ENCODE data around the gene AXIN1.

The AXIN1 gene

DNA sequence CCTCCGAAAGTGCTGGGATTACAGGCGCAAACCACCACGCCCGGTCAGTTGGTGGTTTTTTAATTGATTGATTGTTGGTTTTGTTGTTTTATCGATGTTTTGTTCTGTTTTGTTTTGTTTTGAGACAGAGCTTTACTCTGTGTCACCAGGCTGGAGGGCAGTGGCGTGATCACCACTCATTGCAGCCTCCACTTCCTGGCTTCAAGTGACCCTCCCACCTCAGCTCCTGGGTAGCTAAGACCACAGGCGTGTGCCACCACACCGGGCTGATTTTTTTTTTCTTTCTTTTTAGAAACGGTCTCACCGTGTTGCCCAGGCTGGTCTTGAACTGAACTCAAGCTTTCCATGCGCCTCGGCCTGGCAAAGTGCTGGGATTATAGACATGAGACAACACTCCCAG is 105.5 kb downstream of the AXIN1 start:
- no peak overlapping the region for H3K27ac ChIP-seq (ENCODE audit: poor library complexity, severe bottlenecking)
- TF ChIP-seq CTCF (IDR thresholded peaks at IDR 0.05; ENCODE audit: poor library complexity, severe bottlenecking), result no peak
- H3K36me3 ChIP-seq (ENCODE audit: low read depth), result peaks cover 5% of the 10 kb centered on the region; the same call in 1 of the 2 replicates
- no peak overlapping the region for H3K4me3 ChIP-seq (ENCODE audit: severe bottlenecking)
- no peaks in the 10 kb centered on the region for H3K27me3 ChIP-seq (ENCODE audit: insufficient read depth, poor library complexity, severe bottlenecking)
- no peak for DNase-seq (ENCODE audit: low spot score)
- no peaks in the 10 kb centered on the region for H3K9me3 ChIP-seq (ENCODE audit: severe bottlenecking)
- ATAC-seq (ENCODE audit: low read depth), result no peak
- H3K4me1 ChIP-seq (ENCODE audit: insufficient read depth, poor library complexity, severe bottlenecking), result no peaks in the 10 kb centered on the region

DNA sequence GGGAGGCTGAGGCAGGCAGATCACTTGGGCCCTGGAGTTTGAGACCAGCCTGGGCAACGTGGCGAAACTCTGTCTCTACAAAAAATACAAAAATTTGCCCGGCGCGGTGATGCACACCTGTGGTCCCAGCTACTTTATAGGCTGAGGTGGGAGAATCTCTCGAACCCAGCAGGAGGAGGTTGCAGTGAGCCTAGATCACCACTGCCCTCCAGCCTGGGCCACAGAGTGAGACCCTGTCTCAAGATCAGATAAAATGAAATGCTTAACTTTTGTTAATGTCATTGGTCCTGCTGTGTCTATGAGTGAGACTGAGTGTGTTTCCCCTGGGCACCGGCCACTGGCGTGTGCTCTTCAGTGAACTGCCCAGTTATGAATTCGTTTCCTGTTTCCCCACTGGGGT is 107.4 kb downstream of the AXIN1 start:
- DNase-seq (ENCODE audit: low spot score), result no peak
- no peak for ATAC-seq (ENCODE audit: low read depth)
- Histone ChIP-seq H3K4me1 (ENCODE audit: insufficient read depth, poor library complexity, severe bottlenecking) (no peaks in the 10 kb centered on the region), H3K27me3 (ENCODE audit: insufficient read depth, poor library complexity, severe bottlenecking) (no peaks in the 10 kb centered on the region), H3K36me3 (ENCODE audit: low read depth) (peaks cover under 1% of the 10 kb centered on the region; the same call in 1 of the 2 replicates), H3K27ac (ENCODE audit: poor library complexity, severe bottlenecking) (no peak overlapping the region), H3K4me3 (ENCODE audit: severe bottlenecking) (no peak overlapping the region), H3K9me3 (ENCODE audit: severe bottlenecking) (no peaks in the 10 kb centered on the region)
- TF ChIP-seq CTCF (IDR thresholded peaks at IDR 0.05; ENCODE audit: poor library complexity, severe bottlenecking), result no peak

GRCh38 chr16:243348-243747 is 109.2 kb downstream of the AXIN1 start:
- no peaks in the 10 kb centered on the region for H3K4me1 ChIP-seq (ENCODE audit: insufficient read depth, poor library complexity, severe bottlenecking)
- H3K4me3 ChIP-seq (ENCODE audit: severe bottlenecking), result no peak overlapping the region
- no peak for TF ChIP-seq CTCF (IDR thresholded peaks at IDR 0.05; ENCODE audit: poor library complexity, severe bottlenecking)
- H3K9me3 ChIP-seq (ENCODE audit: severe bottlenecking), result no peaks in the 10 kb centered on the region
- DNase-seq (ENCODE audit: low spot score) (no peak), ATAC-seq (ENCODE audit: low read depth) (no peak)
- H3K36me3 ChIP-seq (ENCODE audit: low read depth), result no peaks in the 10 kb centered on the region
- no peaks in the 10 kb centered on the region for H3K27me3 ChIP-seq (ENCODE audit: insufficient read depth, poor library complexity, severe bottlenecking)
- H3K27ac ChIP-seq (ENCODE audit: poor library complexity, severe bottlenecking), result no peak overlapping the region

DNA sequence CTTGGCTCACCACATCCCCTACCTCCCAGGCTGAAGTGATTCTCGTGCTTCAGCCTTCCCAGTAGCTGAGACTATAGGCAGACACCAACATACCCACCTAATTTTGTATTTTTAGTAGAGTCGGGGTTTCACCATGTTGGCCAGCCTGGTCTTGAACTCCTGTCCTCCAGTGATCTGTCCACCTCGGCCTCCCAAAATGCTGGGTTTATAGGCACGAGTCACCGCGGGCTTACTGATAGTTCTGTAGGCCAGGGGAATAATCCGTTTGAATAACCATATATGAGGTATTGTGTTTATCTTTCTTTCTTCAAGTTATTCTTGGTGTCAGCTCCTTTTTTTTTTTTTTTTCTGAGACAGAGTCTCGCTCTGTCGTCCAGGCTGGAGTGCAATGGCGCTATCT is 110.2 kb downstream of the AXIN1 start:
- H3K4me1 ChIP-seq (ENCODE audit: insufficient read depth, poor library complexity, severe bottlenecking), result no peaks in the 10 kb centered on the region
- no peak for ATAC-seq (ENCODE audit: low read depth)
- no peak overlapping the region for H3K4me3 ChIP-seq (ENCODE audit: severe bottlenecking)
- no peaks in the 10 kb centered on the region for H3K36me3 ChIP-seq (ENCODE audit: low read depth)
- TF ChIP-seq CTCF (IDR thresholded peaks at IDR 0.05; ENCODE audit: poor library complexity, severe bottlenecking), result no peak
- H3K9me3 ChIP-seq (ENCODE audit: severe bottlenecking), result no peaks in the 10 kb centered on the region
- H3K27ac ChIP-seq (ENCODE audit: poor library complexity, severe bottlenecking), result no peak overlapping the region
- H3K27me3 ChIP-seq (ENCODE audit: insufficient read depth, poor library complexity, severe bottlenecking), result no peaks in the 10 kb centered on the region
- DNase-seq (ENCODE audit: low spot score), result no peak

DNA sequence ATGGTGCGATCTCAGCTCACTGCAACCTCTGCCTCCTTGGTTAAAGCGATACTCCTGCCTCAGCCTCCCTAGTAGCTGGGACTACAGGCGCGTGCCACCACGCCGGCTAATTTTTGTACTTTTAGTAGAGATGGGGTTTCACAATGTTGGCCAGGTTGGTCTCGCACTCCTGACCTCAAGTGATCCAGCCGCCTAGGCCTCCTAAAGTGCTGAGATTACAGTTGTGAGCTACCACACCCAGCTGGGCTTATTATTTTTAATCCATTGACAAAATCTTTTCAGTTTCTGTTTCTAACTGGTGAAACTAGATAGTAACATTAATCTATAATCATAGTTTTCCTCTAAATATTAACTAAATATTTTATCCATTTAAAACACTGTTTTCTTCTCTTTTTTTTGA is 112.0 kb downstream of the AXIN1 start:
- H3K27ac ChIP-seq (ENCODE audit: poor library complexity, severe bottlenecking), result no peak overlapping the region
- TF ChIP-seq CTCF (IDR thresholded peaks at IDR 0.05; ENCODE audit: poor library complexity, severe bottlenecking), result no peak
- no peak overlapping the region for H3K4me3 ChIP-seq (ENCODE audit: severe bottlenecking)
- no peak for ATAC-seq (ENCODE audit: low read depth)
- H3K9me3 ChIP-seq (ENCODE audit: severe bottlenecking), result no peaks in the 10 kb centered on the region
- H3K36me3 ChIP-seq (ENCODE audit: low read depth), result no peaks in the 10 kb centered on the region
- H3K27me3 ChIP-seq (ENCODE audit: insufficient read depth, poor library complexity, severe bottlenecking), result no peaks in the 10 kb centered on the region
- no peak for DNase-seq (ENCODE audit: low spot score)
- no peaks in the 10 kb centered on the region for H3K4me1 ChIP-seq (ENCODE audit: insufficient read depth, poor library complexity, severe bottlenecking)
